C4-2B (cell line): ENCODE measurements around the gene ATP11A.
A peak's percentile ranks its signal among the peaks of the same experiment; 100 is the strongest.

Source experiments
- H3K27ac ChIP-seq: fragments of 450-650 bp; 2 replicates; pipeline ENCODE4 v1.5.1; 2017
- ZFX ChIP-seq: fragments of 450-650 bp; IDR thresholded peaks from 2 replicates; pipeline ENCODE4 v1.6.1; 2017
- TF ChIP-seq, protein P1 (sequence below): fragments of 450-650 bp; conservative IDR thresholded peaks from 2 replicates; pipeline ENCODE4 v1.5.1; 2017; ENCODE audit warnings: mild to moderate bottlenecking

The ATP11A gene

DNA sequence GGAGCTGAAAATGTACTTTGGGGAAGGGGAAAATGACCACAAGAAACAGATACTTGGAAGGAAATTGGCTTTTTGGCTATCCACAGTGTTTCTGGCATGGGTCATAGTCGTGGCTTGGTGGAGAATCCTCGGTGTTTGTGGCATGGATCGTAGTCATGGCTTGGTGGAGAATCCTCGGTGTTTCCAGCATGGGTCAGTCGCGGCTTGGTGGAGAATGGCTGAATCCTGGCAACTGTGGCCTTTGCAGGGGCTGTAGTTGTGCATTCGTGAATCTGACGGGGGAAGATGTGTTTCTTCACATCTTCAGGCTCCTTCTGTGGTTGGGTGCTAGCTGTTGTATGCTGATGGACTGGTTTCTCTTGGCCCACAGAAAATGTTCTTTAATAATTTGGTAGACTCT lies 217.4 kb downstream of the ATP11A start:
- peak overlapping the region; percentile 68 for H3K27ac ChIP-seq
- TF ChIP-seq, protein P1, sequence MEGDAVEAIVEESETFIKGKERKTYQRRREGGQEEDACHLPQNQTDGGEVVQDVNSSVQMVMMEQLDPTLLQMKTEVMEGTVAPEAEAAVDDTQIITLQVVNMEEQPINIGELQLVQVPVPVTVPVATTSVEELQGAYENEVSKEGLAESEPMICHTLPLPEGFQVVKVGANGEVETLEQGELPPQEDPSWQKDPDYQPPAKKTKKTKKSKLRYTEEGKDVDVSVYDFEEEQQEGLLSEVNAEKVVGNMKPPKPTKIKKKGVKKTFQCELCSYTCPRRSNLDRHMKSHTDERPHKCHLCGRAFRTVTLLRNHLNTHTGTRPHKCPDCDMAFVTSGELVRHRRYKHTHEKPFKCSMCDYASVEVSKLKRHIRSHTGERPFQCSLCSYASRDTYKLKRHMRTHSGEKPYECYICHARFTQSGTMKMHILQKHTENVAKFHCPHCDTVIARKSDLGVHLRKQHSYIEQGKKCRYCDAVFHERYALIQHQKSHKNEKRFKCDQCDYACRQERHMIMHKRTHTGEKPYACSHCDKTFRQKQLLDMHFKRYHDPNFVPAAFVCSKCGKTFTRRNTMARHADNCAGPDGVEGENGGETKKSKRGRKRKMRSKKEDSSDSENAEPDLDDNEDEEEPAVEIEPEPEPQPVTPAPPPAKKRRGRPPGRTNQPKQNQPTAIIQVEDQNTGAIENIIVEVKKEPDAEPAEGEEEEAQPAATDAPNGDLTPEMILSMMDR = no peak
- no peak for TF ChIP-seq ZFX

DNA sequence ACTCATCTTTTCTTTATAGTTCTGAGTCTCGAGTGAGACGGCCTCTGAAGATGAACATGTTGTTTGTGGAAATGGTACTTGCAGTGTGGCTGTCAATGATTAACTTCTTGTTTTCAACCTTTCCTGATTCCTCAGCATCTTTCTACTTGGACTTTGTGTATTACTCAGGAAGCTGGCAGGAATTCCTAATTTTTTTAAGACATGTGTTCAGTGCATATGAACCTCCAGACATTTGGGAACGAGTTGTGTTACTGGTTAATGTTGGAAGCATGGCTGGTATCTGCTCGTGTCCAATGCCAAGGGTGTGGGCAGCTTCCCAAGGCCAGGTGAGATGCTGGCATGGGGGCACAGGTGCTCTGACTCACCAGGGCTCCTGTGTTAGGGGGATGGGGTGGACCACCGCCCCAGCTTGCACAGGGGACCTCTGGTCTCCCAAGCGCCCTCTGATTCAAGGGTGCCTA lies 218.1 kb downstream of the ATP11A start:
- peak overlapping the region; percentile 5; the same call in 1 of the 2 replicates for H3K27ac ChIP-seq
- TF ChIP-seq, protein P1 = no peak
- TF ChIP-seq ZFX = no peak

DNA sequence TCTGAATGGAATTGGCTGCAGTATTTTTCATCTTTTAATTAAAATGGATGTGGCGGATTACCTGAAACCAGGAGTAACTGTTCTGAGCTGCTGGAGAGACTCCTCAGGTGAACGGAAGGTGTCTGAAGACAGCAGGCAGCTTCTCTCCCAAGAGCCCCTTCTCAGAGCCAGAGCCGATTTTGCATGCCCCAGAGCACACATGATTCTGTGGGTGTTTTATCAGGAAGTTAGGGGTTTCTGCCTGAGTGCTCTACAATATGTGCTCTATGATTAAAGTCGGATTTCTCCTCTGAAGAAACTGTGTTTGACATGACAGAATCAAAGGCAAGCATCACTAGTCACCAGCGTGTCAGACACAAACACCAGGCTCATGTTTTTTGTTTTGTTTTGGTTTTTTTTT lies 218.5 kb downstream of the ATP11A start:
- TF ChIP-seq, protein P1 = no peak
- no peak for TF ChIP-seq ZFX
- peak overlapping the region; percentile 5; the same call in 1 of the 2 replicates for H3K27ac ChIP-seq

DNA sequence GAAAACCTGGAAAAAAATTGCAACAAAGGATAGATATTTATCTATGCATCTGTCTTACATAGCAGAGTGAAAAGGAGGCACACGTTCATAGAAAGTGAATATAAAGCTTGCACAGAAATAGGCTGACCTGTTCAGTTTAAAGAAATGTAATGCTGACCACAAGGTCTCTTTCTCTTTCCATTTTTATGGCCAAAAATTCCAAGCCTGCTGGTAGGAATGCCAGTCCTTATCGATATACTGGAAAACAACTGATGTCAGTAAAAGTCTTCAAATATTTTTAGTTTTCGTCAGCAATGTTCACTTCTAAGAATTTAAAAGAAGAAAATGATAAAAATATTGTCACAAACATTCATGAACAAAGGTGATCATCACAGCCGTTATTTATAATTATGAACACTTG lies 220.2 kb downstream of the ATP11A start:
- H3K27ac ChIP-seq = no peak overlapping the region
- TF ChIP-seq, protein P1 = no peak
- no peak for TF ChIP-seq ZFX

DNA sequence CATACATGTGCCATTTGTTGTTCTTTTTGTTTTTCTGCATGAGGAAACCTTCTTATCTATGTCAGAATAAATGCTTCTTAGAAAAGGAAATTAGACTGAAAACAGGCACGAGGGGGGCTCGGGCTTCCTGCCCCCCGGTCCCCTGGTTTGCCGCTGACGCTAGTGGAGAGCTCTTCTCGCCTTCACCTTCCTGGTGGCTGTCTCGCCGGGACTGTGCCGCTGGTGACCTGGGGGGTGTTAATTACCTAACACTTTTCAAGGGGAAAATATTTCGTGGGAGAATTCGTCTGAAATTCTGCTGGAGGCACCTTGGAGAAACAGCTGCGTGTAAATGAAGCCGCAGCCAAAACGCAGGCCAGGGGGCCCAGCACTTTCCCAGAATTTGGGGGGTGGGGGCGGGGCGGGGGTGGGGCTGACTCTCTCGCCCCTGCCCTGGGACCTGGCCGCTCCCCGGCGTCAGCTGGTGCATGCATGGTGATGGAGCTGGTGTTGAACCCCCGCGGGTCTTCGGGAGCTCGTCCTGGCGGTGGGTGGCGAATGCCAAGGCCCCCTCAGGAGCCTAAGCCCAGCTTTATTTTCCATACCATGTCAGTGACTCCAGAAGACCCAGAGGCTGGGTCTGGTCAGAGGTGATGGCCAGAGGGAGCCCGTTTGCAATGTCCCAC lies 220.9 kb downstream of the ATP11A start:
- H3K27ac ChIP-seq = no peak overlapping the region
- TF ChIP-seq ZFX = no peak
- TF ChIP-seq, protein P1 = no peak

DNA sequence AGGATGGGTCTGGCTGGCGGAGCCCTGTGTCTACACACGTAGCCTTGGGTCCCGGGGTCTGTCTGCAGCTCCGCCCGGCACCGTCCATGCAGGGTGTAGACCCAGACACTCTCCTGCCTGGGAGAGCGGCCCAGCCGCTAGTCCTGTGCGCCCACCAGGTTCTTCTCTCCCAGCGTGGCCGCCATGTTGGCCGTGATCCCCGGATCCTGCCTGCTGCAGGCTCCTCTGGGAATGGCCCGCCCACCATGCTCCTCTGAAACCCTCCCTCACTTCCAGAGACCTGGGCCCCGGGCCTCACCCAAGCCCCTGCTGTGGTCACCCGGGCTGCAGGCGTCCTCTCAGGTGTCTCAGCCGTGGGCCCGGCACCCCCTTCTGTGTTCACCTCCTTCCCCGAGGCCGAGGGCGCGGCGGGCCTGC lies 221.5 kb downstream of the ATP11A start:
- no peak overlapping the region for H3K27ac ChIP-seq
- TF ChIP-seq, protein P1 = no peak
- no peak for TF ChIP-seq ZFX

DNA sequence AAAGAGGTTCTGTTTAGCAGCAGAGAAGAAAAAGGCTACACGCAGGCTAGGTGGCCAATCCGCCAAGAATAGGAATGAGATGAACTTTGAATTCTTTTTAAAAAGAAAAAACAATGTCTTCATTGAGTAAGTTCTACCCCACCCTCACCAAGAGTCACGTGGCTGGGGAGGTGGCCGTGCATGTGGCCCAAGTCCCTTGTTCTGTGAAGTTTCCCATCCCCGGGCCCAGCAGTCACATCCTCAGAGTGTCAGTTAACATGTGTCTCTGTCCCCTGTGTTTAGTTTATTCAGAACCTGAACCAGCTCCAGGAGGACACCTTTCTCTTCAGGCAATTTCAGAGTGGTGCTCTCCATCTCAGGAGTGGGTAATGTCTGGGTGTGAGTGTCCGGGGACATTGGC lies 222.0 kb downstream of the ATP11A start:
- TF ChIP-seq, protein P1 = no peak
- no peak for TF ChIP-seq ZFX
- no peak overlapping the region for H3K27ac ChIP-seq
